22Rv1 (cell line): ENCODE data around the gene UBE2B.
A peak's percentile ranks its signal among the peaks of the same experiment; 100 is the strongest.

Source experiments
- H3K27ac ChIP-seq: fragments of 450-650 bp; 2 replicates; pipeline ENCODE4 v1.5.1; 2017
- CTCF ChIP-seq: fragments of 450-650 bp; IDR thresholded peaks from 2 replicates; pipeline ENCODE4 v1.5.1; 2017; ENCODE audit warnings: mild to moderate bottlenecking
- ZFX ChIP-seq: fragments of 450-650 bp; IDR thresholded peaks from 2 replicates; pipeline ENCODE4 v1.6.1; 2017; ENCODE audit warnings: antibody characterized with exemption, borderline replicate concordance

UBE2B gene

GRCh38 chr5:134432174-134432573, 60.8 kb downstream of the UBE2B start:
- H3K27ac ChIP-seq: no peak overlapping the region
- no peak for TF ChIP-seq ZFX
- no peak for TF ChIP-seq CTCF

GRCh38 chr5:134432677-134433359, 61.4 kb downstream of the UBE2B start:
- H3K27ac ChIP-seq: no peak overlapping the region; the same call in 1 of the 2 replicates
- no peak for TF ChIP-seq ZFX
- no peak for TF ChIP-seq CTCF

GRCh38 chr5:134435560-134435959, 64.2 kb downstream of the UBE2B start:
- no peak for TF ChIP-seq CTCF
- TF ChIP-seq ZFX: no peak

GRCh38 chr5:134436523-134437339, 65.4 kb downstream of the UBE2B start:
- H3K27ac ChIP-seq: peak overlapping the region; percentile 79
- TF ChIP-seq ZFX: no peak
- TF ChIP-seq CTCF: no peak

More at GRCh38 chr5:134435560-134435959, 64.2 kb downstream of the UBE2B start:
- H3K27ac ChIP-seq: peak overlapping the region; percentile 79; the same call in 1 of the 2 replicates

- H3K27ac ChIP-seq: peak overlapping the region; percentile 79
- no peak for TF ChIP-seq ZFX
- TF ChIP-seq CTCF: no peak
These were observed 66.0 kb downstream of the UBE2B start for GRCh38 chr5:134437340-134437846.

- peak overlapping the region; percentile 79 for H3K27ac ChIP-seq
These were observed 66.6 kb downstream of the UBE2B start for GRCh38 chr5:134437847-134438581.

GRCh38 chr5:134438721-134439123, 67.4 kb downstream of the UBE2B start:
- no peak for TF ChIP-seq ZFX
- TF ChIP-seq CTCF: no peak
- H3K27ac ChIP-seq: peak overlapping the region; percentile 79

More at GRCh38 chr5:134437847-134438581, 66.6 kb downstream of the UBE2B start:
- TF ChIP-seq ZFX: no peak
